Nephron (organoid): ENCODE data around the gene C11orf54.

Experiments used
- H3K27ac Mint-ChIP-seq, 3 experiments: 2 replicates each; pipeline ENCODE4 v1.8.0; 2020; ENCODE audit warnings: mixed read lengths in 3 of 3, mild to moderate bottlenecking in 2 of 3, moderate library complexity in 1 of 3
- H3K27me3 Mint-ChIP-seq: 2 replicates; pipeline ENCODE4 v1.8.0; 2021; ENCODE audit warnings: low read depth, mild to moderate bottlenecking, moderate library complexity, mixed read lengths
- H3K36me3 Mint-ChIP-seq: 2 replicates; pipeline ENCODE4 v1.8.0; 2020; ENCODE audit warnings: low read depth, mixed read lengths
- H3K4me1 Mint-ChIP-seq: 2 replicates; pipeline ENCODE4 v1.8.0; 2020; ENCODE audit warnings: mixed read lengths
- H3K4me3 Mint-ChIP-seq, 3 experiments: 2 replicates each; pipeline ENCODE4 v1.8.0; 2020; ENCODE audit warnings: mild to moderate bottlenecking in 3 of 3, mixed read lengths in 3 of 3, moderate library complexity in 2 of 3
- H3K9me3 Mint-ChIP-seq: 2 replicates; pipeline ENCODE4 v1.8.0; 2020; ENCODE audit warnings: mixed read lengths
- CTCF ChIP-seq, 3 experiments: fragments of 200-600 bp; sonication (generic); IDR thresholded peaks; one replicate each; pipeline ENCODE4 v1.5.0; 2021; ENCODE audit warnings: antibody characterized with exemption in 3 of 3; ENCODE audit not compliant: unreplicated experiment in 3 of 3

The C11orf54 gene

GRCh38 chr11:93784145-93784934 lies 42.9 kb downstream of the C11orf54 start, which contains the start of gene MED17:
MED17 (plus strand) TSS chr11:93784282; CDS start chr11:93784514, 232 bp downstream.
- H3K9me3 Mint-ChIP-seq, result no peaks in the 10 kb centered on the region
- H3K27ac Mint-ChIP-seq, result peak within 1 kb of the TSS; percentile 90 to 91 (median 91)
- TF ChIP-seq CTCF (IDR thresholded peaks at IDR 0.05; ENCODE audit: unreplicated experiment in 3 of 3), result peak; percentile 34 to 50 (median 37)
- no peaks in the 10 kb centered on the region for H3K27me3 Mint-ChIP-seq
- H3K4me1 Mint-ChIP-seq, result peaks cover 38% of the 10 kb centered on the region
- H3K4me3 Mint-ChIP-seq, result peak within 1 kb of the TSS; percentile 91 to 97 (median 96)
- peaks cover 36% of the 10 kb centered on the region for H3K36me3 Mint-ChIP-seq

GRCh38 chr11:93784935-93785360 lies 43.5 kb downstream of the C11orf54 start:
- peak in 1 of 3 experiments; percentile 2 for TF ChIP-seq CTCF (IDR thresholded peaks at IDR 0.05; ENCODE audit: unreplicated experiment in 3 of 3)
- H3K4me1 Mint-ChIP-seq, result peaks cover 38% of the 10 kb centered on the region
- peak overlapping the region; percentile 91 to 97 (median 96) for H3K4me3 Mint-ChIP-seq
- H3K27ac Mint-ChIP-seq, result peak overlapping the region; percentile 90 to 91 (median 91)
- no peaks in the 10 kb centered on the region for H3K9me3 Mint-ChIP-seq
- no peaks in the 10 kb centered on the region for H3K27me3 Mint-ChIP-seq
- H3K36me3 Mint-ChIP-seq, result peaks cover 37% of the 10 kb centered on the region

GRCh38 chr11:93791493-93791892 lies 50.0 kb downstream of the C11orf54 start:
- Mint-ChIP-seq H3K27ac (no peak overlapping the region), H3K9me3 (no peaks in the 10 kb centered on the region), H3K27me3 (no peaks in the 10 kb centered on the region), H3K4me3 (no peak overlapping the region), H3K36me3 (peaks cover 86% of the 10 kb centered on the region), H3K4me1 (peaks cover 16% of the 10 kb centered on the region)
- no peak for TF ChIP-seq CTCF (IDR thresholded peaks at IDR 0.05; ENCODE audit: unreplicated experiment in 3 of 3)

- H3K27ac Mint-ChIP-seq, result no peak overlapping the region
- no peak overlapping the region for H3K4me3 Mint-ChIP-seq
- H3K4me1 Mint-ChIP-seq, result no peaks in the 10 kb centered on the region
- no peaks in the 10 kb centered on the region for H3K27me3 Mint-ChIP-seq
- TF ChIP-seq CTCF (IDR thresholded peaks at IDR 0.05; ENCODE audit: unreplicated experiment in 3 of 3), result no peak
- H3K9me3 Mint-ChIP-seq, result no peaks in the 10 kb centered on the region
- peaks cover 75% of the 10 kb centered on the region for H3K36me3 Mint-ChIP-seq
These were observed 55.2 kb downstream of the C11orf54 start for GRCh38 chr11:93796441-93797231.

GRCh38 chr11:93801366-93801765 lies 59.9 kb downstream of the C11orf54 start:
- no peaks in the 10 kb centered on the region for H3K4me1 Mint-ChIP-seq
- no peak overlapping the region for H3K27ac Mint-ChIP-seq
- H3K36me3 Mint-ChIP-seq, result peaks cover 70% of the 10 kb centered on the region
- H3K9me3 Mint-ChIP-seq, result no peaks in the 10 kb centered on the region
- H3K27me3 Mint-ChIP-seq, result no peaks in the 10 kb centered on the region
- no peak for TF ChIP-seq CTCF (IDR thresholded peaks at IDR 0.05; ENCODE audit: unreplicated experiment in 3 of 3)
- H3K4me3 Mint-ChIP-seq, result no peak overlapping the region
